Mucosa of rectum (tissue), 2 donors: ENCODE measurements around the gene TRIM23.
A peak's percentile ranks its signal among the peaks of the same experiment; 100 is the strongest.

Source experiments
- H3K27ac ChIP-seq, 2 donors: one replicate each; pipeline ENCODE4 v1.7.0; 2013; ENCODE audit warnings: inconsistent platforms in 2 of 2, low read depth in 2 of 2, low read length in 2 of 2
- H3K27me3 ChIP-seq, 2 donors: one replicate each; pipeline ENCODE4 v1.7.0; 2013; ENCODE audit warnings: low read length in 2 of 2; ENCODE audit not compliant: control insufficient read depth in 2 of 2, insufficient read depth in 2 of 2
- H3K36me3 ChIP-seq, 2 donors: one replicate each; pipeline ENCODE4 v1.7.0; 2013; ENCODE audit warnings: low read length in 2 of 2; ENCODE audit not compliant: control insufficient read depth in 2 of 2, insufficient read depth in 2 of 2
- H3K4me1 ChIP-seq, 2 donors: one replicate each; pipeline ENCODE4 v1.7.0; 2013; ENCODE audit warnings: low read length in 2 of 2, mild to moderate bottlenecking in 1 of 2; ENCODE audit not compliant: control insufficient read depth in 2 of 2, insufficient read depth in 2 of 2
- H3K4me3 ChIP-seq, 2 donors: one replicate each; pipeline ENCODE4 v1.7.0; 2013; ENCODE audit warnings: low read length in 2 of 2
- H3K9ac ChIP-seq, 2 donors: one replicate each; pipeline ENCODE4 v1.7.0; 2013; ENCODE audit warnings: low read length in 2 of 2, low read depth in 1 of 2, mild to moderate bottlenecking in 1 of 2
- H3K9me3 ChIP-seq, 2 donors: one replicate each; pipeline ENCODE4 v1.7.0; 2013; ENCODE audit warnings: low read length in 2 of 2; ENCODE audit not compliant: control insufficient read depth in 2 of 2
- donor health status: healthy.
- donor health status: Normal muscosa, but diverticular disease.

Gene TRIM23

DNA sequence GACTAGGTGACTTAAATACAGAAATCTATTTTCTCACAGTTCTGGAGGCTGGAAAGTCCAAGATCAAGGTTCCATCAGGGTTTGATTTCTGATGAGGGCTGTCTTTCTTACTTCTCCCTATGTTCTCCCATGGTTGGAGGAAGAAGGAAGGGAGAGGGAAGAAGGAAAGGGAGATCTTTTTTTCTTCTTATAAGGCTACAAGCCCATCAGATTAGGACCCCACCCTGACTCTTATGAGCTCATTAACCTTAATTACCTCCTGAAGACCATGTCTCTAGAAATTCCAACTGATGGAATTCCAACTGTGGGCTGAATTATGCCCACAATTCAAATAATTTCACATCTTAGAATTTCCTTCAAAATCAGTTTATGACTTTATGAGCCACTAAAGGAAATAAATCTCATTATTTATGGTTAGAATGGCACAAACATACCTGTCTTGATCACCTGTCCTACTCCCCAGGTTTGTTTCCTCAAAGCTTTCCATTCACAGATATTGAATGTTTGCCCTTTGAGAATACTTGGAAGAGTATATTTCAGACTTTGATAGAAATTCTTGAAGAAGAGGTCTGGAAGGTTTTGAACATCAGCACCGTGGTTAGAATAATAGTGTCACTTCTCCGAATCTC lies 53.4 kb downstream of the TRIM23 start:
- no peaks in the 10 kb centered on the region for H3K27me3 ChIP-seq
- no peaks in the 10 kb centered on the region for H3K9me3 ChIP-seq
- no peak overlapping the region for H3K9ac ChIP-seq
- H3K27ac ChIP-seq = no peak overlapping the region
- H3K36me3 ChIP-seq = peaks cover 16 to 28% of the 10 kb centered on the region in 2 donors
- H3K4me1 ChIP-seq = no peaks in the 10 kb centered on the region
- H3K4me3 ChIP-seq = no peak overlapping the region

GRCh38 chr5:65566505-65566904 lies 57.6 kb downstream of the TRIM23 start:
- H3K4me3 ChIP-seq = no peak overlapping the region
- H3K9ac ChIP-seq = no peak overlapping the region
- H3K9me3 ChIP-seq = no peaks in the 10 kb centered on the region
- peaks cover 2 to 10% of the 10 kb centered on the region in 2 donors for H3K36me3 ChIP-seq
- H3K27ac ChIP-seq = no peak overlapping the region
- peaks cover 16 to 21% of the 10 kb centered on the region in 2 donors for H3K4me1 ChIP-seq
- no peaks in the 10 kb centered on the region for H3K27me3 ChIP-seq

GRCh38 chr5:65563777-65564176 lies 60.4 kb downstream of the TRIM23 start:
- Histone ChIP-seq H3K9ac (peak overlapping the region; percentile 73 to 96), H3K9me3 (no peaks in the 10 kb centered on the region), H3K4me1 (peaks cover 16 to 21% of the 10 kb centered on the region in 2 donors), H3K27ac (peak overlapping the region; percentile 94 to 95), H3K4me3 (peak overlapping the region; percentile 88 to 99), H3K36me3 (peaks cover 2 to 7% of the 10 kb centered on the region in 2 donors), H3K27me3 (no peaks in the 10 kb centered on the region)

DNA sequence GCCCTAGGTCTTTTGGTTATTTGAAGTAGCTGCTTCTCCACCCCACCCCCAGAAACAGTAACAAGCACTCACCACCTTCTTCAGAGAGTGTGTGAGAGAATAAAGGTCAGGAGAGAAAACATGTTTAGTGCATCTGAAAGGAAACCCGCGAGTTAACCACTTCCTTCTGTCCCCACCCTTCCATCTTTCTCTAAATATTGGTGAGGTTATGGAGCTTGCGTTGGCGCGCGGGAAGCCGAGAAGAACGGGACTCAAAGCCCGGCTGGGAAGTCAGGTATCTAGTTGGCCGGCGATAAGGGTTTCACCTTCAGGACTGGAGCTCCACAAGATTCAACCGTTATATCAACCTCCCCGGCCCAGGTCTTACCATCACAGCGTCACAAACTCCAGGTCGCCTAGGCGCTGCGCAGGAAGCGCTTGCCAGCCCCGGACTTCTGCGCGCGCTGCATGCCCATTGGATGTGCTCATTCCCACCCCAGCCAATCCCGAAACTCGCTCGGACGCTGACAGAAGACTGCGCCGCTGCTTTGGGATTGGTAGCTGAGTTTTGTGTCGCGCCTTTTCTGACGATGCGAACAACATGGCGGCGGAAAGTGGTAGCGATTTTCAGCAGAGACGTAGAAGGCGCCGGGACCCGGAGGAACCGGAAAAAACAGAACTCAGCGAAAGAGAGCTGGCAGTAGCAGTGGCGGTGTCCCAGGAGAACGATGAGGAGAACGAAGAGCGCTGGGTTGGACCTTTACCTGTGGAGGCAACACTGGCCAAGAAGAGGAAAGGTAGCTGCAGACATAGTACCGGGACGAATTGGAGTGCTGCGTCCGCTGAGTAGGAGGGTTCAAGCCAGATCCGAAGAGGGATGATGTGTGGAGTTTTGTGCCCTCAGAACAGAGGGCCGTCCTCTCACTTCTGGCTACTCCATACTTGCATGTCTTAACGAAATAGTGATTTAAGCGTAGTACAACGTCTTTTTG lies 61.1 kb downstream of the TRIM23 start, which contains the start of the genes CENPK and PPWD1:
TSS of gene CENPK (minus strand) at position 438 of the 971 bp plus-strand sequence. CDS start 8,261 bp downstream, outside the sequence.
TSS of gene PPWD1 (plus strand) at position 566 of the 971 bp plus-strand sequence. CDS start at position 581, 15 bp downstream.
- peak within 1 kb of the TSS; percentile 94 to 95 for H3K27ac ChIP-seq
- H3K4me3 ChIP-seq = peak within 1 kb of the TSS; percentile 88 to 99
- peaks cover 0 to 5% of the 10 kb centered on the region in 2 donors for H3K36me3 ChIP-seq
- peak within 1 kb of the TSS; percentile 73 to 96 for H3K9ac ChIP-seq
- no peaks in the 10 kb centered on the region for H3K27me3 ChIP-seq
- no peaks in the 10 kb centered on the region for H3K9me3 ChIP-seq
- peaks cover 16 to 21% of the 10 kb centered on the region in 2 donors for H3K4me1 ChIP-seq

- H3K4me3 ChIP-seq = no peak overlapping the region
- H3K36me3 ChIP-seq = no peaks in the 10 kb centered on the region
- H3K9me3 ChIP-seq = no peaks in the 10 kb centered on the region
- no peak overlapping the region for H3K9ac ChIP-seq
- no peaks in the 10 kb centered on the region for H3K27me3 ChIP-seq
- peaks cover 0 to under 1% of the 10 kb centered on the region in 2 donors for H3K4me1 ChIP-seq
- no peak overlapping the region for H3K27ac ChIP-seq
Observed at GRCh38 chr5:65556718-65557117, 67.4 kb downstream of the TRIM23 start.

GRCh38 chr5:65556181-65556580 lies 68.0 kb downstream of the TRIM23 start:
- H3K4me1 ChIP-seq = no peaks in the 10 kb centered on the region
- H3K27ac ChIP-seq = no peak overlapping the region
- H3K36me3 ChIP-seq = no peaks in the 10 kb centered on the region
- no peaks in the 10 kb centered on the region for H3K9me3 ChIP-seq
- no peak overlapping the region for H3K9ac ChIP-seq
- no peaks in the 10 kb centered on the region for H3K27me3 ChIP-seq
- no peak overlapping the region for H3K4me3 ChIP-seq

DNA sequence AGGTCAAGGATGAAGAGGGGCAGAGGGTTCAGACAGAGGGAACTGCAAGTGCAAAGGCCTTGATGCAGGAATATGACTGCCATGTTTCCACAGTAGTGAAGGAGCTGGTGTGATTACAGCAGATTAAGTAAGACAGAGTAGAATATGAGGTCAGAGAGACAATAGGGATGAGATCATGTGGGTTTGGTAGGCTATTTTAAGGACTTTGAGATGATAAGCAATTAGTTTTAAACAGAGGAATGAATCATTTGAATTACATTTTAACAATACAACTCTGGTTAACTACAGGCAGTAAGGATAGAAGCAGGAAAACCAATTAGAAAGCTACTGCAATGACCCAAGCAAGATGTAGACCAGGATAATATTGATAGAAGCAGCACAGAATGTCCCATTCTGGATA lies 68.8 kb downstream of the TRIM23 start:
- Histone ChIP-seq H3K4me3 (no peak overlapping the region), H3K27ac (no peak overlapping the region), H3K27me3 (no peaks in the 10 kb centered on the region), H3K4me1 (no peaks in the 10 kb centered on the region), H3K9ac (no peak overlapping the region), H3K36me3 (no peaks in the 10 kb centered on the region), H3K9me3 (no peaks in the 10 kb centered on the region)

DNA sequence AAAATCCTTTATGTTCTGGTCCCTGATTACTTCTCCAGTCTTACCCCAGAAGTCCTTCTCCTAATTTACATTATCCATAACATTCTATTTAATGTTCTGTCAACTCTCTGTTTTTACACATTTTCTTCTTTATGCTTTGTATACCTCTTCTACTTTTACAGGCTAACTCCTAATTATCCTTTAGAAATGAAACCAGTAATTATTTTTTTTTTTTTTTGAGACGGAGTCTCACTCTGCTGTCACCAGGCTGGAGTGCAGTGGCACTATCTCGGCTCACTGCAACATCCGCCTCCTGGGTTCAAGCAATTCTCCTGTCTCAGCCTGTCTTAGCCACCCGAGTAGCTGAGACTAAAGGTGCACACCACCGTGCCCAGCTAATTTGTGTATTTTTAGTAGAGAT lies 70.2 kb downstream of the TRIM23 start:
- Histone ChIP-seq H3K9me3 (no peaks in the 10 kb centered on the region), H3K27ac (no peak overlapping the region), H3K4me1 (no peaks in the 10 kb centered on the region), H3K27me3 (no peaks in the 10 kb centered on the region), H3K9ac (no peak overlapping the region), H3K36me3 (no peaks in the 10 kb centered on the region), H3K4me3 (no peak overlapping the region)

- no peaks in the 10 kb centered on the region for H3K9me3 ChIP-seq
- no peak overlapping the region for H3K27ac ChIP-seq
- H3K4me1 ChIP-seq = no peaks in the 10 kb centered on the region
- H3K27me3 ChIP-seq = no peaks in the 10 kb centered on the region
- H3K9ac ChIP-seq = no peak overlapping the region
- no peaks in the 10 kb centered on the region for H3K36me3 ChIP-seq
- no peak overlapping the region for H3K4me3 ChIP-seq
Observed at GRCh38 chr5:65548281-65548680, 75.9 kb downstream of the TRIM23 start.

- H3K27ac ChIP-seq = no peak overlapping the region
- H3K9ac ChIP-seq = no peak overlapping the region
- H3K4me1 ChIP-seq = no peaks in the 10 kb centered on the region
- no peak overlapping the region for H3K4me3 ChIP-seq
- no peaks in the 10 kb centered on the region for H3K36me3 ChIP-seq
- H3K27me3 ChIP-seq = no peaks in the 10 kb centered on the region
- H3K9me3 ChIP-seq = no peaks in the 10 kb centered on the region
Observed at GRCh38 chr5:65546141-65546540, 78.0 kb downstream of the TRIM23 start.
